OCI-LY1 (cell line): ENCODE data around the gene INTS3.

Experiments used
- EZH2 ChIP-seq: fragments of 200-600 bp; sonication (generic), shearing (Covaris generic); IDR thresholded peaks from 2 replicates; pipeline ENCODE4 v1.8.0; 2017; ENCODE audit warnings: borderline replicate concordance, mixed run types, mild to moderate bottlenecking, antibody characterized with exemption, low read length, moderate library complexity, mixed read lengths
- TF ChIP-seq, protein P1 (sequence below): fragments of 200-600 bp; sonication (generic), shearing (Covaris generic); IDR thresholded peaks from 2 replicates; pipeline ENCODE4 v1.5.1; 2017; ENCODE audit warnings: mild to moderate bottlenecking, antibody characterized with exemption, low read length, moderate library complexity, mixed read lengths

DNA sequence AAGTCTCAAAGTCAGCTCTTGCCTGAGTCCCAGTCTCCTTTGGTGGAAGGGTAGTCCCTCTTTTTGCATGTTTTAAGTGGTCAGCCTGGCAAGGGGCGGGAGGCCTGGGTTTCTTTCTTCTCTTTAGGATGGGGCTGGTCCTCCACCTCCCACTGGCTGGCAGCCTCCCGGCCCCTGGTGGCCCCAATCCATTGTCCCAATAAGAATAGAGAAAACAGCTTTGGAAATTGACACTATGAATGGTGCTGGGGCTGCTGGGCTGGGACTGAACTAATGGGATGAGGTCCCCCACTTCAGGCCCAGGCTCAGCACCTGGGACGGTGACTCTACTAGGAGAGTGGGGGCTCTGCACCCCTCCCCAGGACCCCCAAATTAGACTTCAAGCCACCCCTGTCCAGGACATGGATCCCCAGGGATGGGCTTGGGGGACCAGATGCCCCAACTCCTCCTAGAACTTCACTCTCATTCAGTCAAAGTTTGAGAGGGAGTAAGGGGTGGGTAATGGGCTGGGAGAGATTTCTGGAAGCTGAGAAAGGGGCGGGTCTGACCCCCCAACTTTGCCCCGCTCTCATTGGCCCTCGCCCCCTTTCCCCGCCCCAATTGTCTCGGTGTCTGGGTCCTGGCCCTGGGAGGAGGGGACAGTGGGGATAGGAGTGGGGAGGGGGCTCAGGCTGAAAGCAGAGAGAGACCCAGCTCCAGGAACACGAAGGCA is 65.6 kb downstream of the INTS3 start:
- TF ChIP-seq, protein P1, sequence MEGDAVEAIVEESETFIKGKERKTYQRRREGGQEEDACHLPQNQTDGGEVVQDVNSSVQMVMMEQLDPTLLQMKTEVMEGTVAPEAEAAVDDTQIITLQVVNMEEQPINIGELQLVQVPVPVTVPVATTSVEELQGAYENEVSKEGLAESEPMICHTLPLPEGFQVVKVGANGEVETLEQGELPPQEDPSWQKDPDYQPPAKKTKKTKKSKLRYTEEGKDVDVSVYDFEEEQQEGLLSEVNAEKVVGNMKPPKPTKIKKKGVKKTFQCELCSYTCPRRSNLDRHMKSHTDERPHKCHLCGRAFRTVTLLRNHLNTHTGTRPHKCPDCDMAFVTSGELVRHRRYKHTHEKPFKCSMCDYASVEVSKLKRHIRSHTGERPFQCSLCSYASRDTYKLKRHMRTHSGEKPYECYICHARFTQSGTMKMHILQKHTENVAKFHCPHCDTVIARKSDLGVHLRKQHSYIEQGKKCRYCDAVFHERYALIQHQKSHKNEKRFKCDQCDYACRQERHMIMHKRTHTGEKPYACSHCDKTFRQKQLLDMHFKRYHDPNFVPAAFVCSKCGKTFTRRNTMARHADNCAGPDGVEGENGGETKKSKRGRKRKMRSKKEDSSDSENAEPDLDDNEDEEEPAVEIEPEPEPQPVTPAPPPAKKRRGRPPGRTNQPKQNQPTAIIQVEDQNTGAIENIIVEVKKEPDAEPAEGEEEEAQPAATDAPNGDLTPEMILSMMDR: no peak
- TF ChIP-seq EZH2: no peak
